COLO668 (cell line): ENCODE measurements around the gene ULK4.
A peak's percentile ranks its signal among the peaks of the same experiment; 100 is the strongest.
"Not testable (repeated sequence)": the region's sequence is repeated elsewhere in the genome, so short reads cannot be mapped to it uniquely, and the experiment has no call there.

Experiments
- DNase-seq: peaks from one replicate; lab custom pipeline; 2025; ENCODE audit not compliant: unreplicated experiment; lab: John Stamatoyannopoulos, UW

The ULK4 gene

GRCh38 chr3:41961751-41962679, at the start of gene ULK4:
ULK4 (minus strand) TSS chr3:41962103; CDS start chr3:41954759, 7,344 bp downstream.
- peak; percentile 91 for DNase-seq

GRCh38 chr3:42010530-42010929, 48.6 kb upstream of the ULK4 start:
- DNase-seq, result peak; percentile 32

GRCh38 chr3:42009456-42009855, 47.6 kb upstream of the ULK4 start:
- no peak for DNase-seq

DNA sequence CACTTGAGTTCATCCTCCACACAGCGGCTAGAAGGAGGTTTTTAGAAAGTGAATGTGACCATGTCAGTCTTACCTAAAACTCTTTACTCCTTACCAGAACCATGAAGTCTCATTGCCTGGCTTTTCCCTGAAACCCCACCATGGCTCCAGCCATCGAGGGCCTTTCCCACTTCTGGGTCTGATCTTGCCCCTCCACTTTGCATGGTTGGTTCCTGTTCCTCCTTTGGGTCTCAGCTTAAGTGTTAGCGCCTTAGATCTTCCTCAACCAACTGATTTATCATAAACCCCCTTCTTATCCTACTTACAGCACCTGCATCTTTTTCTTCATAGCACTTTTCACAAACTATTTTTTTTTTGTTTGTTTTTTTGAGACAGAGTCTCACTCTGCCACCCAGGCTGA, 45.9 kb upstream of the ULK4 start:
- no peak for DNase-seq

DNA sequence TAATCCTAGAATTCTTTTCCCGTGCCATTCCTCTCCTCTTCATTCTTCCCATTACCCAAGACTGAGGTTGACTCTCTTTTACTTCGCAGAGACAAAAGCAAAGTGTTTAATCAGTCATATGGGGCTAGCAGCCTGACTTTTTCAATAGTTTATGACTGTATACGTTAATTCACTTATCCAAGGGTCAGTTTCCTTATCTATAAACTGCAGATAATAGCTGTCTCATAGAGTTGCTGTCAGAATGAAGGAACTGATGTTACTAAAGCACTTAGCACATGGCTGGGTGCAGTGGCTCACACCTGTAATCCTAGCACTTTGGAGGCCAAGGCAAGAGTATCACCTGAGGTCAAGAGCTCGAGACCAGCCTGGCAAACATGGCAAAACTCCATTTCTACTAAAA, 43.5 kb upstream of the ULK4 start:
- no peak for DNase-seq

DNA sequence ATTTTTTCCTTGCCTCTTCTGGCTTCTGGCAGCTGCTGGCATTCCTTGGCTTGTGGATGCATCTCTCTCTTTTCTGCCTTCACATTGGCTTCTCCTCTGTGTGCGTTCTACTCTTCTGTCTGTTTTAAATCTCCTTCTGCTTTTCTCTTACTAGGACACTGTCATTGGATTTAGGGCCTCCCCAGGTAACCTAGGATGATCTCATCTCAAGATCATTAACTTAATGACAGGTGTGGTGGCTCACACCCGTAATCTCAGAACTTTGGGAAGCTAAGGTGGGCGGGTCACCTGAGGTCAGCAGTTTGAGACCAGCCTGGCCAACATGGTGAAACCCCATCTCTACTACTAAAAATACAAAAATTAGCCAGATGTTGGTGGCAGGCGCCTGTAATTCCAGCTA, 40.9 kb upstream of the ULK4 start:
- DNase-seq, result no peak

DNA sequence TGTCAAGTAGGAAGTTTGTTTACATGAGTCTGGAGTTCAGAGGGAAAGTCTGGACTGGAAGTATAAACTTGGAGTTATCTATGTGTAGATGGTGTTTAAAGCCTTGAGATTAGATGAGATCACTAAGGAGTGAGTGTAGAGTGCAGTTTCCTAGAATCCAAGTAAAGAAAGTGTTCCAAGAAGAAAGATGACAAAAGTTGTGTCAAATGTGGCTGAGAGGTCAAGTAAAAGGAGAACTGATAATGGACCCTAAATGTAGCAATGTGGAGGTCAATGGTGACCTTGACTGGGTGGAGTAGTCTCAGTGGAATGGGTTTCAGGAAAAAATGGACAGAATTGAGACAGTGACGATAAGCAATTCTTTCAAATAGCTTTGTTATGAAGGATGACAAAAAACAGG, 39.9 kb upstream of the ULK4 start:
- no peak for DNase-seq

DNA sequence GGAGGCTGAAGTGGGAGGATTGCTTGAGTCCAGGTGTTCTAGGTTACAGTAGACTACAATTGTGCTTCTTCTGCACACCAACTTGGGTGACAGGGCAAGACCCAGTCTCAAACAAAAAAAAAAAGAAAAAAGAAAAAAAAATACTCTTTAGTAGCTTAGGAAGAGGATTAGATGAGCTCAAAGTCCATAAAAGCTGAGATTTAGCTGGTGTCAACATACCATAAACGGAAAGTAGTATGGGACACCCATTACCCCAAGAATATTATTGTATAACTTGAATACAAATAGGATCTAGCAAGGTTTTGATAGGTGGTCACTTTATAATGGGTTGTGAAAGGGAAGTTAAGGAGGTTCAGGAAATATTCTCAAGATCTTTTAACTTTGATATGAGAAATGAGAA, 38.0 kb upstream of the ULK4 start:
- DNase-seq, result no peak

GRCh38 chr3:41997702-41998550, 36.0 kb upstream of the ULK4 start:
- DNase-seq, result no peak

DNA sequence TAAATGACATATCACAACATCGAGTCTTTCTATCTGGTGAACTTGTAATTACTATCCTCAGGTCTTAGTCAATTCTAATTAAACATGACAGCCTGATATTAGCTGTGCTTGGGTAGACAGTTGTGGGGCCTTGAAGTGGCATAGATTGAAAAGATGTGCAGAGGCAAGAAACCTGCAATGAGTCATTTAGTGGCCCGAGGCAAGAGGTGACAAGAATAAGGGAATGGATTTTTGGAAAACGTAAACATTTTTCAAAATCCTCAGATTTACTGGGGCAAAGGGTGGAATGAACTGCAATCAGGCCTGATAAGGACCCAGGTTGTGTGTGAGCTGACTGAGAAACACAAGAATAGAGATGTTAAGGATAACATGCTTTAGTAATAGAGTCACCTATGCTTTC, 29.5 kb upstream of the ULK4 start:
- DNase-seq, result no peak

- no peak for DNase-seq
Measured at GRCh38 chr3:41989518-41989917, 27.6 kb upstream of the ULK4 start.

GRCh38 chr3:41987627-41988026, 25.7 kb upstream of the ULK4 start:
- DNase-seq, result no peak

DNA sequence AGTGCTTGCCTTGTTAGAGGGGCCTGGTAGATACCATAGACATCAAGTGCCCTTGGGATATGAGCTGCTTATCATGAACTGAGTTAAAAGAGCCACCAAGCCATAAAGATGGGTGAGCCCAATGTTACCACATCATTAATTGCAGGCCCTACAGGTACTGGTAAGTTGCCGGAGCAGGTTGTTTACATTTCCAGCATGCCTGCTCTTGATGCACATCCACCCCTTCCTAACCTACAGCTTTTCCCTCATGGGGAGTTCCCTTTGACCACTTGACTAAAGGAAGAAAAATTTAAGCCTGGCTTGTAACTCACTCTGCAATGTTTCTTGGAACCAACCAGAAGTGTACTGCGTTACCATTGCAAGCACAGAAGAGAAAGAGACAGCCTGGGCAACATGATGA, 24.7 kb upstream of the ULK4 start:
- no peak for DNase-seq

GRCh38 chr3:41985018-41985417, 23.1 kb upstream of the ULK4 start:
- DNase-seq, result no peak

- DNase-seq, result not testable (repeated sequence)
Measured at GRCh38 chr3:41983091-41983490, 21.2 kb upstream of the ULK4 start.

- DNase-seq, result not testable (repeated sequence)
Measured at GRCh38 chr3:41977401-41977800, 15.5 kb upstream of the ULK4 start.

- DNase-seq, result no peak
Measured at GRCh38 chr3:41975416-41976103, 13.7 kb upstream of the ULK4 start.

DNA sequence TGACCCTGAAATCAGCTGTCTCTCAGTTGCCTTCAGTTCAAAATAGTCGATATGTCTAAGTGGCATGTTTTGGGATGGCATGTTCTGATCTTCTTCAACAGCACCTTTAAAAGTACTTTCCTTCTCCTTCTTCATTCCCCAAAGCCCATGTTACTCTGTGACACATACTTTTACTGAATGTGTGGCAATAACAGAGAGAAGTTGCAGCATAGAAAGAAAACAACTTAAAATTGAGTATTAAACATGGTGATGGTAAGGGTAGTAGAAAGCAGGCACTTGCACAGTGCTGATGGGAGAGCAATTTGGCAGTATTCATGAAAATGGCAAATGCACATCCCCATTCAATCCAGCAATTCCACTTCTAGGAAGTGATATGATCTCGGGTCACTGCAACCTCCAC, 12.3 kb upstream of the ULK4 start:
- no peak for DNase-seq

GRCh38 chr3:41972802-41973201, 10.9 kb upstream of the ULK4 start:
- no peak for DNase-seq

DNA sequence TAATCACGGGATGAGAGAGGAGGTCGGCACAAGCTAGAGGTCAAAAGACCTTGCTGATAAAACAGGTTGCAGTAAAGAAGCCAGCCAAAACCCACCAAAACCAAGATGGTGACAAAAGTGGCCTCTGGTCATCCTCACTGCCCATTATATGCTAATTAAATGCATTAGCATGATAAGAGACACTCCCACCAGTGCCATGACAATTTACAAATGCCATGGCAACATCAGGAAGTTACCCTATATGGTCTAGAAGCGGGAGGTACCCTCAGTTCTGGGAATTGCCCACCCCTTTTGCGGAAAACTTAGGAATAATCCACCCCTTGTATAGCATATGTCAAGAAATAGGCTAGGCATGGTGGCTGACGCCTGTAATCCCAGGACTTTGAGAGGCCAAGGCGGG, 4.3 kb upstream of the ULK4 start:
- DNase-seq, result no peak

DNA sequence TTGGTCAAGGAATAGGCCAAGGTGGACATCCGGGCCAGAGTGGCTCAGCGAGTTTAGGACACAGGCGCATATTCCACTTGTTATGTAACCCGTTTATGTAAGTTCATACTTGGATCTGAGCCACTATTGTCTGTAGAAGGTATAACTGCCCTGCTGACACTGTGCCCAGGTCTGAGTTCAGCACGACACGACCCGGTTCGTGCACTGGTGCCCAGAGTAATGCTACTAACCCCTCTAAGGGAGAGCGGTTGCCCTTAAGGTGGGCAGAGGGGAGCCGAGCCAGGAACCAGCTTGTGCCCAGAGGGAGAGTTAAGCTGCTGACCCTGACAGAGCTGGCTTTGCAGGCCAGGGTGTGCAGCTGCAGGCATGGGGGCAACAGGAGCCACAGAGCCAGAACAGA, 1.9 kb upstream of the ULK4 start:
- DNase-seq, result no peak
